Parathyroid adenoma (tissue), 2 donors: ENCODE results near the gene COQ5.

Experiments
- H2AFZ ChIP-seq: fragments of 300-600 bp; sonication (generic); one replicate; pipeline ENCODE4 v1.7.0; 2017; ENCODE audit warnings: antibody characterized with exemption, mild to moderate bottlenecking
- H3K27ac ChIP-seq: fragments of 300-600 bp; sonication (generic); one replicate; pipeline ENCODE4 v1.7.0; 2017
- H3K27me3 ChIP-seq: fragments of 300-600 bp; sonication (generic); one replicate; pipeline ENCODE4 v1.7.0; 2017; ENCODE audit warnings: low read length; ENCODE audit not compliant: control insufficient read depth, insufficient read depth
- H3K36me3 ChIP-seq: fragments of 300-600 bp; sonication (generic); one replicate; pipeline ENCODE4 v1.7.0; 2017; ENCODE audit warnings: low read length; ENCODE audit not compliant: control insufficient read depth, insufficient read depth
- H3K4me1 ChIP-seq: fragments of 300-600 bp; sonication (generic); one replicate; pipeline ENCODE4 v1.7.0; 2017; ENCODE audit warnings: control low read depth
- H3K4me2 ChIP-seq: fragments of 300-600 bp; sonication (generic); one replicate; pipeline ENCODE4 v1.7.0; 2017; ENCODE audit warnings: low read length
- H3K4me3 ChIP-seq: fragments of 300-600 bp; sonication (generic); one replicate; pipeline ENCODE4 v1.7.0; 2017; ENCODE audit warnings: low read depth, low read length
- H3K79me2 ChIP-seq: fragments of 300-600 bp; sonication (generic); one replicate; pipeline ENCODE4 v1.7.0; 2017; ENCODE audit warnings: control low read depth
- H3K9ac ChIP-seq: fragments of 300-600 bp; sonication (generic); one replicate; pipeline ENCODE4 v1.7.0; 2017; ENCODE audit warnings: mild to moderate bottlenecking
- H3K9me3 ChIP-seq: fragments of 300-600 bp; sonication (generic); one replicate; pipeline ENCODE4 v1.7.0; 2017; ENCODE audit warnings: low read length; ENCODE audit not compliant: control insufficient read depth
- CTCF ChIP-seq: fragments of 300-600 bp; sonication (generic); IDR thresholded peaks from one replicate; pipeline ENCODE4 v1.7.0; 2017; ENCODE audit warnings: antibody characterized with exemption, mild to moderate bottlenecking
- donor health status: primary hyperparathyroidism.

COQ5 gene

GRCh38 chr12:120544691-120545090, 15.7 kb upstream of the COQ5 start:
- Histone ChIP-seq H3K9ac (no peak overlapping the region), H3K27ac (no peak overlapping the region), H3K4me2 (no peak overlapping the region), H3K79me2 (peaks cover 74% of the 10 kb centered on the region), H3K27me3 (no peaks in the 10 kb centered on the region), H3K9me3 (no peaks in the 10 kb centered on the region), H3K36me3 (no peaks in the 10 kb centered on the region), H3K4me1 (peaks cover 4% of the 10 kb centered on the region), H3K4me3 (no peak overlapping the region), H2AFZ (no peak overlapping the region)
- no peak for TF ChIP-seq CTCF

DNA sequence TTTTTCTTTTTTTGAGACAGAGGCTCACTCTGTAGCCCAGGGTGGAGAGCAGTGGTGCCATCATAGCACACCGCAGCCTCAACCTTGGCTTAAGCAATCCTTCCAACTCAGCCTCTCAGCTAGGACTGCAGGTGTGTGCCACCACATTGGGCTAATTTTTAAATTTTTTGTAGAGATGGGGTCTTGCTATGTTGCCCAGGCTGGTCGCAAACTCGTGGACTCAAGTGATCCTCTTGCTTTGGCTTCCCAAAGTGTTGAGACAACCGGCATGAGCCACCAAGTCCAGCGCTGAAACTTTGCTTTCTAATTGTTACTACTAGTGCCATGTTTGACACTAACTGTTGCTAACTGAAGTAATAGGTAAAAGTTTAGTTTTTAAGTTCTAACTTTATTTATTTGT, 13.2 kb upstream of the COQ5 start:
- Histone ChIP-seq H3K27me3 (no peaks in the 10 kb centered on the region), H3K4me2 (no peak overlapping the region), H3K4me3 (no peak overlapping the region), H2AFZ (no peak overlapping the region), H3K4me1 (peaks cover 28% of the 10 kb centered on the region), H3K36me3 (no peaks in the 10 kb centered on the region), H3K9ac (no peak overlapping the region), H3K9me3 (no peaks in the 10 kb centered on the region), H3K27ac (no peak overlapping the region), H3K79me2 (peaks cover 75% of the 10 kb centered on the region)
- TF ChIP-seq CTCF = no peak

GRCh38 chr12:120540445-120540844, 11.5 kb upstream of the COQ5 start:
- Histone ChIP-seq H3K27me3 (no peaks in the 10 kb centered on the region), H3K4me2 (peak overlapping the region; percentile 42), H3K4me3 (peak overlapping the region; percentile 7), H3K9me3 (no peaks in the 10 kb centered on the region), H2AFZ (no peak overlapping the region), H3K27ac (peak overlapping the region; percentile 27), H3K9ac (no peak overlapping the region), H3K36me3 (no peaks in the 10 kb centered on the region), H3K4me1 (peaks cover 41% of the 10 kb centered on the region), H3K79me2 (peaks cover 75% of the 10 kb centered on the region)
- no peak for TF ChIP-seq CTCF

GRCh38 chr12:120539303-120539702, 10.3 kb upstream of the COQ5 start:
- Histone ChIP-seq H3K79me2 (peaks cover 77% of the 10 kb centered on the region), H3K4me3 (no peak overlapping the region), H3K9ac (no peak overlapping the region), H3K27me3 (no peaks in the 10 kb centered on the region), H3K4me1 (peaks cover 41% of the 10 kb centered on the region), H3K36me3 (no peaks in the 10 kb centered on the region), H3K9me3 (no peaks in the 10 kb centered on the region), H3K4me2 (peak overlapping the region; percentile 98), H3K27ac (peak overlapping the region; percentile 67), H2AFZ (no peak overlapping the region)
- TF ChIP-seq CTCF = no peak

DNA sequence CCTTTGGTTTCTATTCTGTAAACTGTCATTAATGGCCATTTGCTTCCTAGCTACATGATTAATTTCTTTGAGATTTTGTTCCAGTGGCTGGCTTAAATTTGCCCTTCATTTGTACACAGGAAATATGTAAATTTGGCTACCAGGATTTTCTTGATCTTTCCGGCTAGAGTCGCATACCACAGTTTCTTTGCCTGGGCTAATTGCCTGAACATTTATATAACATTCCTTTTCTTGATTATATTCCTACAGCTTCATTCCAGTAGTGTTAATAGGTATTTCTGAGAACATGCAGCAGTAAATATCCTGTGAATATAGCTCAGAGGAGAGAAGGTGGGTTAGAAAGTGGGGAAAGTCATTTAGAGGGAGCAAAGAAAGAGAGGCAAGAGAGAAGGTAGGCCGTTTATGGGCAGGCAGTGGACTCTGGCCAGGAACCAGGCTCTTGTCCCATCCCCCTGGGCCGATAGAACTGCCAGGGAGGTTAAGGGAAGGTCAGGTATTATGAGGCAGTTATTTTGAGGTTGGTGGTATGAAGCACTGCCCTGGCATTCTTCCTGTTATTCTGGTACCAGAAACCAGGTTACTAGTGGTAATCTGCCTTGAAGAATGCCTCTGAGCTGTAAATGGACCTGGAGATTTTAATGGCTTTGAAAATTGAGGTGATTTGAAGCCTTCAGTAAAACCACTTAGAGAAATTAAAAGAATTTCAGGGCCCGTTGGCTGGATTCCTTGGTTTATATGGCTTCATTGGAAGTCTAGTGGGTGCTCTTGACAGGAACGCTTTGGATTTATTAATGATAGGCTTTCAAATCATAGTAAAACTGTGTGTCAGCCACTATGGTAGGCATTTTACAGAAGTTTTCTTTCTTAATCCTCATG, 9.6 kb upstream of the COQ5 start:
- peak overlapping the region; percentile 7 for H3K4me3 ChIP-seq
- no peaks in the 10 kb centered on the region for H3K9me3 ChIP-seq
- no peaks in the 10 kb centered on the region for H3K27me3 ChIP-seq
- no peak overlapping the region for H2AFZ ChIP-seq
- peaks cover 73% of the 10 kb centered on the region for H3K79me2 ChIP-seq
- peaks cover 41% of the 10 kb centered on the region for H3K4me1 ChIP-seq
- H3K36me3 ChIP-seq = no peaks in the 10 kb centered on the region
- H3K4me2 ChIP-seq = peak overlapping the region; percentile 98
- H3K9ac ChIP-seq = no peak overlapping the region
- no peak for TF ChIP-seq CTCF
- H3K27ac ChIP-seq = peak overlapping the region; percentile 67
